GM12878 (cell line): ENCODE measurements around the gene PRKCE. TPM values are rescaled to one million over a fixed set of nuclear protein-coding genes. Genes with fewer than 3 reads are reported as not detected.
A peak's percentile ranks its signal among the peaks of the same experiment; 100 is the strongest.

Experiments
- CBX3 ChIP-seq: fragments of 200-600 bp; sonication (generic); IDR thresholded peaks from 2 replicates; pipeline ENCODE4 v1.6.1; 2016; ENCODE audit warnings: low read depth, borderline replicate concordance
- CEBPB ChIP-seq, 2 experiments: fragments of 150-350 bp in 1 of 2; IDR thresholded peaks; 2 replicates each; pipeline ENCODE4 v1.6.1; 2012 to 2014; ENCODE audit warnings: low read depth in 2 of 2, low read length in 2 of 2, borderline replicate concordance in 1 of 2, inconsistent platforms in 1 of 2
- DPF2 ChIP-seq: fragments of 450-650 bp; IDR thresholded peaks from 2 replicates; pipeline ENCODE4 v1.6.1; 2017; ENCODE audit warnings: mild to moderate bottlenecking
- HDGF ChIP-seq: fragments of 450-650 bp; IDR thresholded peaks from 2 replicates; pipeline ENCODE4 v1.6.1; 2016; ENCODE audit warnings: antibody characterized with exemption
- IKZF1 ChIP-seq: fragments of 450-650 bp; conservative IDR thresholded peaks from 2 replicates; pipeline ENCODE4 v1.6.1; 2017; ENCODE audit warnings: antibody characterized with exemption, mild to moderate bottlenecking
- MXI1 ChIP-seq: fragments of 150-350 bp; IDR thresholded peaks from 2 replicates; pipeline ENCODE4 v1.6.1; 2011; ENCODE audit warnings: low read depth, mild to moderate bottlenecking, inconsistent platforms, low read length, improper control_type of control experiment
- NR2C2 ChIP-seq: IDR thresholded peaks from 2 replicates; pipeline ENCODE4 v1.6.1; 2011; ENCODE audit warnings: borderline replicate concordance, low read depth; ENCODE audit not compliant: control insufficient read depth, insufficient read length
- RAD21 ChIP-seq: IDR thresholded peaks from 2 replicates; pipeline ENCODE4 v1.6.1; 2011; ENCODE audit warnings: mild to moderate bottlenecking, low read depth, low read length, moderate library complexity; ENCODE audit not compliant: insufficient read depth
- SPI1 ChIP-seq: IDR thresholded peaks from 2 replicates; pipeline ENCODE4 v1.6.1; 2011; ENCODE audit warnings: low read depth, mild to moderate bottlenecking, low read length, moderate library complexity, borderline replicate concordance; ENCODE audit not compliant: insufficient read depth
- SUZ12 ChIP-seq: fragments of 200-600 bp; sonication (generic); IDR thresholded peaks from one replicate; pipeline ENCODE4 v1.6.1; 2018; ENCODE audit warnings: antibody characterized with exemption, mild to moderate bottlenecking; ENCODE audit not compliant: unreplicated experiment
- TBL1XR1 ChIP-seq: IDR thresholded peaks from 2 replicates; pipeline ENCODE4 v1.6.1; 2012; ENCODE audit warnings: low read depth, low read length, improper control_type of control experiment
- ZNF622 ChIP-seq: fragments of 450-650 bp; IDR thresholded peaks from 2 replicates; pipeline ENCODE4 v1.6.1; 2017; ENCODE audit warnings: mild to moderate bottlenecking, inconsistent platforms
- polyA plus RNA-seq, 11 experiments: library from polyadenylated mRNA; depleted of rRNA in 4 of 11; unstranded in 6 of 11; stranded (reverse) in 5 of 11; fragments of >200 nt; fragmentation: Nextera tagmentation in 4 of 11; fragmentation: Illumina TruSeq in 1 of 11; extraction: Ambion mirVana in 4 of 11; extraction: Trizol in 1 of 11; gene quantifications; 1 replicate in 1 of 11; 2 replicates in 10 of 11; pipeline versions ENCODE4 v1.2.1 to v1.2.3, GENCODE V29; 2011 to 2016; ENCODE audit warnings: inconsistent platforms in 2 of 11, missing spikeins in 2 of 11, low read depth in 1 of 11
- total RNA-seq, 4 experiments: library from RNA; depleted of rRNA in 3 of 4; stranded (reverse); fragments of >200 nt in 3 of 4; fragmentation: Illumina TruSeq in 1 of 4; extraction: Trizol in 1 of 4; gene quantifications; 2 replicates each; pipeline versions ENCODE4 v1.2.1 to v1.2.3, GENCODE V29; 2013 to 2021
- TF ChIP-seq, protein P1 (sequence below): IDR thresholded peaks from 2 replicates; pipeline ENCODE4 v1.6.1; 2012; ENCODE audit warnings: low read length, inconsistent platforms
- TF ChIP-seq, protein P2 (sequence below): IDR thresholded peaks from 2 replicates; pipeline ENCODE4 v1.6.1; 2011; ENCODE audit warnings: borderline replicate concordance, low read depth, mild to moderate bottlenecking, moderate library complexity, mixed read lengths, low read length; ENCODE audit not compliant: insufficient read depth; ENCODE audit errors: extremely low read length
- TF ChIP-seq, protein P3 (sequence below): IDR thresholded peaks from 2 replicates; pipeline ENCODE4 v1.6.1; 2012; ENCODE audit warnings: low read depth, low read length, improper control_type of control experiment
- TF ChIP-seq, protein P4 (sequence below): fragments of 450-650 bp; IDR thresholded peaks from 2 replicates; pipeline ENCODE4 v1.6.1; 2017; ENCODE audit warnings: antibody characterized with exemption, mild to moderate bottlenecking, moderate library complexity
- TF ChIP-seq, protein P5 (sequence below): fragments of 450-650 bp; IDR thresholded peaks from 2 replicates; pipeline ENCODE4 v1.6.1; 2017; ENCODE audit warnings: borderline replicate concordance
- TF ChIP-seq, protein P6 (sequence below): IDR thresholded peaks from 2 replicates; pipeline ENCODE4 v1.6.1; 2011; ENCODE audit warnings: low read depth, mild to moderate bottlenecking, low read length, moderate library complexity, borderline replicate concordance; ENCODE audit errors: extremely low read depth
- TF ChIP-seq, protein P7 (sequence below): IDR thresholded peaks from 2 replicates; pipeline ENCODE4 v1.6.1; 2012; ENCODE audit warnings: low read depth, low read length, improper control_type of control experiment

PRKCE gene
- total and polyA plus RNA-seq, 10 of the 15 experiments (the other 5 are each of a cell fraction or from before 2014, with no cell fraction given): 2.6 to 28.2 (median 11.3) TPM

DNA sequence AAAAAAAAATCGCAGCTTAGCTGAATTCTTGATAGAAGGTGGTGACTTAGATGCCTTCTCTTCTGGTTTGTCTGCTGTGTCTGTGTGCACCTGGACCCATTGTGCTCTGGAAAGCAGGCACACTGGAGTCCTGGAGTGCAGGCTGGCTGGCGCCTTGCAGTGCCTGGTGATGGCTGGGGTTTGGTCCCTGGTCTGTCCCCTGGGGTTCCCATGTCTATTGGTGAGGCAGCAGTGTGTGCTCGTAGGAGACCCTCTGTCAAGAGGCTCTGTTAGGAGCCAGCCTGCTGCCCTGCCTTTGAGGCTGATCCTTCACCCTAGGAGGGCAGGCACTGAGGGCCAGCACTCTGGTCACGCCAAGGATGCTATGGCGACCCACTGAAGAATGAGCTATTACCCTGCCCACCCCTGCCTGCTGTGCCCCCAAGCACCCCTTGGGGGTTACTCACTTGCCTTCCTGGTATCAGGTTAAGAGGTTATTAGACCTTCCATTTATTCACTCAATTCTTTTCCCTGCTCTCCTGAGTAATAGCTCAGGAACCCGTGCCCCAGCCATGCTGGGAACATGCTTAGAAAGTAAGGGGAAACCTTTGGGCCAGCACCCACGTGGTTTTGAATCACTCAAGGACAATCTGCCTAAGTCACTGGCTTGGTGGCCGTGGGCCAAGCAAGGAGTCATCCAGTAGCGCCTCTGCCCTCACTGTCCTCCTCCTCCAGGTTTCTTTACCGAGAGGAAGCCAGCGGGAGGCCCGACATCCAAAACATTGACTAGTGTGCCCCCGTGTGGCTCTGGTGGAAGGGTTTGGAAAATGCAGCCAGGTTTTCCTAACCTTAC is 284.5 kb downstream of the PRKCE start (continued):
- TF ChIP-seq, protein P1, sequence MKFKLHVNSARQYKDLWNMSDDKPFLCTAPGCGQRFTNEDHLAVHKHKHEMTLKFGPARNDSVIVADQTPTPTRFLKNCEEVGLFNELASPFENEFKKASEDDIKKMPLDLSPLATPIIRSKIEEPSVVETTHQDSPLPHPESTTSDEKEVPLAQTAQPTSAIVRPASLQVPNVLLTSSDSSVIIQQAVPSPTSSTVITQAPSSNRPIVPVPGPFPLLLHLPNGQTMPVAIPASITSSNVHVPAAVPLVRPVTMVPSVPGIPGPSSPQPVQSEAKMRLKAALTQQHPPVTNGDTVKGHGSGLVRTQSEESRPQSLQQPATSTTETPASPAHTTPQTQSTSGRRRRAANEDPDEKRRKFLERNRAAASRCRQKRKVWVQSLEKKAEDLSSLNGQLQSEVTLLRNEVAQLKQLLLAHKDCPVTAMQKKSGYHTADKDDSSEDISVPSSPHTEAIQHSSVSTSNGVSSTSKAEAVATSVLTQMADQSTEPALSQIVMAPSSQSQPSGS: no peak
- TF ChIP-seq RAD21 (peak; percentile 95), ZNF622 (no peak), IKZF1 (no peak; the same call in none of the 2 replicates), MXI1 (peak; percentile 18; the same call in 1 of the 2 replicates), CEBPB (IDR thresholded peaks at IDR 0.05; ENCODE audit: borderline replicate concordance in 1 of 2, low read depth in 2 of 2, low read length in 2 of 2) (no peak), CBX3 (no peak), SPI1 (0 out of 2 replicates have a peak, but pooled peaks have one; percentile 7), DPF2 (no peak), TBL1XR1 (no peak), HDGF (no peak), NR2C2 (no peak), SUZ12 (no peak)
- TF ChIP-seq, protein P2, sequence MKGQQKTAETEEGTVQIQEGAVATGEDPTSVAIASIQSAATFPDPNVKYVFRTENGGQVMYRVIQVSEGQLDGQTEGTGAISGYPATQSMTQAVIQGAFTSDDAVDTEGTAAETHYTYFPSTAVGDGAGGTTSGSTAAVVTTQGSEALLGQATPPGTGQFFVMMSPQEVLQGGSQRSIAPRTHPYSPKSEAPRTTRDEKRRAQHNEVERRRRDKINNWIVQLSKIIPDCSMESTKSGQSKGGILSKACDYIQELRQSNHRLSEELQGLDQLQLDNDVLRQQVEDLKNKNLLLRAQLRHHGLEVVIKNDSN: no peak
- TF ChIP-seq, protein P3, sequence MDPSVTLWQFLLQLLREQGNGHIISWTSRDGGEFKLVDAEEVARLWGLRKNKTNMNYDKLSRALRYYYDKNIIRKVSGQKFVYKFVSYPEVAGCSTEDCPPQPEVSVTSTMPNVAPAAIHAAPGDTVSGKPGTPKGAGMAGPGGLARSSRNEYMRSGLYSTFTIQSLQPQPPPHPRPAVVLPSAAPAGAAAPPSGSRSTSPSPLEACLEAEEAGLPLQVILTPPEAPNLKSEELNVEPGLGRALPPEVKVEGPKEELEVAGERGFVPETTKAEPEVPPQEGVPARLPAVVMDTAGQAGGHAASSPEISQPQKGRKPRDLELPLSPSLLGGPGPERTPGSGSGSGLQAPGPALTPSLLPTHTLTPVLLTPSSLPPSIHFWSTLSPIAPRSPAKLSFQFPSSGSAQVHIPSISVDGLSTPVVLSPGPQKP: no peak
- TF ChIP-seq, protein P4, sequence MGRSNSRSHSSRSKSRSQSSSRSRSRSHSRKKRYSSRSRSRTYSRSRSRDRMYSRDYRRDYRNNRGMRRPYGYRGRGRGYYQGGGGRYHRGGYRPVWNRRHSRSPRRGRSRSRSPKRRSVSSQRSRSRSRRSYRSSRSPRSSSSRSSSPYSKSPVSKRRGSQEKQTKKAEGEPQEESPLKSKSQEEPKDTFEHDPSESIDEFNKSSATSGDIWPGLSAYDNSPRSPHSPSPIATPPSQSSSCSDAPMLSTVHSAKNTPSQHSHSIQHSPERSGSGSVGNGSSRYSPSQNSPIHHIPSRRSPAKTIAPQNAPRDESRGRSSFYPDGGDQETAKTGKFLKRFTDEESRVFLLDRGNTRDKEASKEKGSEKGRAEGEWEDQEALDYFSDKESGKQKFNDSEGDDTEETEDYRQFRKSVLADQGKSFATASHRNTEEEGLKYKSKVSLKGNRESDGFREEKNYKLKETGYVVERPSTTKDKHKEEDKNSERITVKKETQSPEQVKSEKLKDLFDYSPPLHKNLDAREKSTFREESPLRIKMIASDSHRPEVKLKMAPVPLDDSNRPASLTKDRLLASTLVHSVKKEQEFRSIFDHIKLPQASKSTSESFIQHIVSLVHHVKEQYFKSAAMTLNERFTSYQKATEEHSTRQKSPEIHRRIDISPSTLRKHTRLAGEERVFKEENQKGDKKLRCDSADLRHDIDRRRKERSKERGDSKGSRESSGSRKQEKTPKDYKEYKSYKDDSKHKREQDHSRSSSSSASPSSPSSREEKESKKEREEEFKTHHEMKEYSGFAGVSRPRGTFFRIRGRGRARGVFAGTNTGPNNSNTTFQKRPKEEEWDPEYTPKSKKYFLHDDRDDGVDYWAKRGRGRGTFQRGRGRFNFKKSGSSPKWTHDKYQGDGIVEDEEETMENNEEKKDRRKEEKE: no peak
- TF ChIP-seq, protein P5, sequence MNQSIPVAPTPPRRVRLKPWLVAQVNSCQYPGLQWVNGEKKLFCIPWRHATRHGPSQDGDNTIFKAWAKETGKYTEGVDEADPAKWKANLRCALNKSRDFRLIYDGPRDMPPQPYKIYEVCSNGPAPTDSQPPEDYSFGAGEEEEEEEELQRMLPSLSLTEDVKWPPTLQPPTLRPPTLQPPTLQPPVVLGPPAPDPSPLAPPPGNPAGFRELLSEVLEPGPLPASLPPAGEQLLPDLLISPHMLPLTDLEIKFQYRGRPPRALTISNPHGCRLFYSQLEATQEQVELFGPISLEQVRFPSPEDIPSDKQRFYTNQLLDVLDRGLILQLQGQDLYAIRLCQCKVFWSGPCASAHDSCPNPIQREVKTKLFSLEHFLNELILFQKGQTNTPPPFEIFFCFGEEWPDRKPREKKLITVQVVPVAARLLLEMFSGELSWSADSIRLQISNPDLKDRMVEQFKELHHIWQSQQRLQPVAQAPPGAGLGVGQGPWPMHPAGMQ: no peak
- TF ChIP-seq, protein P6, sequence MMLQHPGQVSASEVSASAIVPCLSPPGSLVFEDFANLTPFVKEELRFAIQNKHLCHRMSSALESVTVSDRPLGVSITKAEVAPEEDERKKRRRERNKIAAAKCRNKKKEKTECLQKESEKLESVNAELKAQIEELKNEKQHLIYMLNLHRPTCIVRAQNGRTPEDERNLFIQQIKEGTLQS: no peak
- TF ChIP-seq, protein P7, sequence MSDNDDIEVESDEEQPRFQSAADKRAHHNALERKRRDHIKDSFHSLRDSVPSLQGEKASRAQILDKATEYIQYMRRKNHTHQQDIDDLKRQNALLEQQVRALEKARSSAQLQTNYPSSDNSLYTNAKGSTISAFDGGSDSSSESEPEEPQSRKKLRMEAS: no peak
